PC-9 (cell line): Measurements from ENCODE around the gene SRMS. TPM values are rescaled to one million over a fixed set of nuclear protein-coding genes. Genes with fewer than 3 reads are reported as not detected.

Experiments
- BruUV-seq: library from RNA; stranded (reverse); fragments of 400-500 nt; replicated peaks from 2 replicates; lab custom pipeline; 2021; lab: Mats Ljungman, UMichigan
- CTCF ChIA-PET: fragments of 300-600 bp; sonication (Branson Sonifier 250); formaldehyde crosslinking; loops from one replicate; lab custom pipeline; 2022; ENCODE audit warnings: antibody characterized with exemption; lab: Charles Lee
- POLR2A ChIA-PET: fragments of 300-600 bp; sonication (Branson Sonifier 250); formaldehyde crosslinking; loops from one replicate; lab custom pipeline; 2022; ENCODE audit warnings: antibody characterized with exemption; ENCODE audit not compliant: unreplicated experiment; lab: Charles Lee
- DNase-seq, 2 experiments: peaks; one replicate each; pipeline versions ENCODE4 v3.0.0 to v3.0.0-alpha.2; 2015 to 2022; ENCODE audit warnings: mixed read lengths in 1 of 2
- H2AFZ ChIP-seq: fragments of 200-600 bp; sonication (generic); 2 replicates; pipeline ENCODE4 v1.8.1; 2017; ENCODE audit warnings: antibody characterized with exemption
- H3F3A ChIP-seq: fragments of 200-600 bp; sonication (generic); 2 replicates; pipeline ENCODE4 v1.8.1; 2017; ENCODE audit warnings: antibody characterized with exemption, mild to moderate bottlenecking, low read depth; ENCODE audit not compliant: insufficient read depth
- H3K27ac ChIP-seq: fragments of 200-600 bp; sonication (generic); 2 replicates; pipeline ENCODE4 v1.6.1; 2016; ENCODE audit warnings: mixed run types
- H3K27me3 ChIP-seq: fragments of 200-600 bp; sonication (generic); 2 replicates; pipeline ENCODE4 v1.6.1; 2016; ENCODE audit warnings: low read depth, mixed run types; ENCODE audit not compliant: insufficient read depth
- H3K36me3 ChIP-seq: fragments of 200-600 bp; sonication (generic); 2 replicates; pipeline ENCODE4 v1.6.1; 2016; ENCODE audit warnings: low read depth, mixed run types
- H3K4me1 ChIP-seq: fragments of 200-600 bp; sonication (generic); replicated peaks from 2 replicates; pipeline ENCODE4 v1.6.1; 2016; ENCODE audit warnings: mixed run types; ENCODE audit not compliant: insufficient read depth
- H3K4me2 ChIP-seq: fragments of 200-600 bp; sonication (generic); 2 replicates; pipeline ENCODE4 v1.6.1; 2017; ENCODE audit warnings: mixed run types
- H3K4me3 ChIP-seq: fragments of 200-600 bp; sonication (generic); 2 replicates; pipeline ENCODE4 v1.6.1; 2016; ENCODE audit warnings: mixed run types
- H3K79me2 ChIP-seq: fragments of 200-600 bp; sonication (generic); 2 replicates; pipeline ENCODE4 v1.6.1; 2017; ENCODE audit warnings: low read depth, mixed run types
- H3K9me2 ChIP-seq: fragments of 200-600 bp; sonication (generic); 2 replicates; pipeline ENCODE4 v1.8.1; 2017; ENCODE audit warnings: mild to moderate bottlenecking; ENCODE audit not compliant: insufficient read depth
- H3K9me3 ChIP-seq: fragments of 200-600 bp; sonication (generic); 2 replicates; pipeline ENCODE4 v1.8.1; 2016; ENCODE audit warnings: low read depth; ENCODE audit not compliant: insufficient read depth
- H4K20me1 ChIP-seq: fragments of 200-600 bp; sonication (generic); 2 replicates; pipeline ENCODE4 v1.8.1; 2017; ENCODE audit not compliant: insufficient read depth
- EZH2 ChIP-seq: fragments of 200-600 bp; sonication (generic); IDR thresholded peaks from 2 replicates; pipeline ENCODE4 v1.8.0; 2017; ENCODE audit warnings: antibody characterized with exemption, low read depth
- intact Hi-C: fragments of 100-400 bp; cut with micrococcal nuclease; formaldehyde crosslinking; loops from one replicate; pipeline ENCODE4 v1.10.0; 2022; ENCODE audit not compliant: unreplicated experiment
- total RNA-seq: library from RNA; stranded (reverse); gene quantifications from 2 replicates; pipeline ENCODE4 v1.2.3, GENCODE V29; 2021
- TF ChIP-seq, protein P1 (sequence below): fragments of 200-600 bp; sonication (generic); conservative IDR thresholded peaks from 2 replicates; pipeline ENCODE4 v1.6.1; 2017; ENCODE audit warnings: mixed run types, antibody characterized with exemption, mild to moderate bottlenecking, moderate library complexity

SRMS gene
- total RNA-seq, 1 experiment from 2014 or later = 1.2 TPM

DNA sequence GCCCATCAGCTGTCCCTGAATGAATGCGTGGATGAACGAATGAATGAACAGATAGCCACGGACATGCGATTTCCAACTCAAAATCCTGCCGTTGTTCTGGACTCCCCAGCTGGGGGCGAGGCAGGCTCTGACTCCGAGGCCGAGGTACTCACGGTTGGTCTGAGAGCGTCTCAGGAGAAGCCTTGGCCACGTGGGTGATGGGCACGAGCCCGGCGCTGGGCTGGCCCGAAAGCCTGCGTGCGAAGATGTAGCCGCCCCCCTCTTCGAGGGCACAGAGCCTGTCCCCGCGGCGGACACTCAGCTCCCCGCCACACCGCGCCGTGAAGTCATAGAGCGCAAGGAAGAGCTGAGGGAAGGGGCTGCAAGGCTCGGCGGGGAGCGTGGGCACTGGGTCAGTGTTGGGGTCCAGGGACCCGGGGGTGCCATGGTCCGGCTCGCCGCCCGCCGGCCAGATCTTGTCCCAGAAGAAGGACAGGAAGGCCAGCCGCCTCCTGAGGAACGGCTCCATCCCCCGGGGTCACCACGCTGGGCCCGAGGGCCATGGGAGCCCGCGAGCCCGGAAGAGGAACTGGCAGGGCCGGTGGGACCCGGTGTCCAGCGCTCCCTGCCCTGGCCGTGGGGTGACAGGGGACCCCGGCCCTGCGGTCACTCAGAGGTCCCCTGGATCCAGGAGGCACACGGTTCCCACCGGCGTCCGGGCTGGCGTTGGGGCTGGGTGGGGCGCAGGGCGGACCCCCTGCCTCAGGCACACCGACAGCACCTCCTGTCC, 409 bp downstream of the SRMS start:
- no peak for DNase-seq
- H3K27ac ChIP-seq = no peak overlapping the region
- no peak overlapping the region for H3K4me2 ChIP-seq
- H3K79me2 ChIP-seq = no peaks in the 10 kb centered on the region
- BruUV-seq = no TSS peak
- H3F3A ChIP-seq = peaks cover 33% of the 10 kb centered on the region; the same call in 1 of the 2 replicates
- no peak overlapping the region for H3K4me3 ChIP-seq
- no peak overlapping the region for H2AFZ ChIP-seq
- no peaks in the 10 kb centered on the region for H3K9me2 ChIP-seq
- intact Hi-C loops = no loop called here
- no peaks in the 10 kb centered on the region for H4K20me1 ChIP-seq
- H3K4me1 ChIP-seq = peaks cover 62% of the 10 kb centered on the region
- CTCF ChIA-PET = no interaction called here
- H3K36me3 ChIP-seq = no peaks in the 10 kb centered on the region
- POLR2A ChIA-PET = interaction anchor here (0.6 kb wide), 1 partner anchor 434 kb away, joined by 5 read pairs; the partner anchor contains the start of gene PRPF6
- H3K27me3 ChIP-seq = no peaks in the 10 kb centered on the region
- no peaks in the 10 kb centered on the region for H3K9me3 ChIP-seq
- no peak for TF ChIP-seq EZH2
- TF ChIP-seq, protein P1, sequence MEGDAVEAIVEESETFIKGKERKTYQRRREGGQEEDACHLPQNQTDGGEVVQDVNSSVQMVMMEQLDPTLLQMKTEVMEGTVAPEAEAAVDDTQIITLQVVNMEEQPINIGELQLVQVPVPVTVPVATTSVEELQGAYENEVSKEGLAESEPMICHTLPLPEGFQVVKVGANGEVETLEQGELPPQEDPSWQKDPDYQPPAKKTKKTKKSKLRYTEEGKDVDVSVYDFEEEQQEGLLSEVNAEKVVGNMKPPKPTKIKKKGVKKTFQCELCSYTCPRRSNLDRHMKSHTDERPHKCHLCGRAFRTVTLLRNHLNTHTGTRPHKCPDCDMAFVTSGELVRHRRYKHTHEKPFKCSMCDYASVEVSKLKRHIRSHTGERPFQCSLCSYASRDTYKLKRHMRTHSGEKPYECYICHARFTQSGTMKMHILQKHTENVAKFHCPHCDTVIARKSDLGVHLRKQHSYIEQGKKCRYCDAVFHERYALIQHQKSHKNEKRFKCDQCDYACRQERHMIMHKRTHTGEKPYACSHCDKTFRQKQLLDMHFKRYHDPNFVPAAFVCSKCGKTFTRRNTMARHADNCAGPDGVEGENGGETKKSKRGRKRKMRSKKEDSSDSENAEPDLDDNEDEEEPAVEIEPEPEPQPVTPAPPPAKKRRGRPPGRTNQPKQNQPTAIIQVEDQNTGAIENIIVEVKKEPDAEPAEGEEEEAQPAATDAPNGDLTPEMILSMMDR = no peak

DNA sequence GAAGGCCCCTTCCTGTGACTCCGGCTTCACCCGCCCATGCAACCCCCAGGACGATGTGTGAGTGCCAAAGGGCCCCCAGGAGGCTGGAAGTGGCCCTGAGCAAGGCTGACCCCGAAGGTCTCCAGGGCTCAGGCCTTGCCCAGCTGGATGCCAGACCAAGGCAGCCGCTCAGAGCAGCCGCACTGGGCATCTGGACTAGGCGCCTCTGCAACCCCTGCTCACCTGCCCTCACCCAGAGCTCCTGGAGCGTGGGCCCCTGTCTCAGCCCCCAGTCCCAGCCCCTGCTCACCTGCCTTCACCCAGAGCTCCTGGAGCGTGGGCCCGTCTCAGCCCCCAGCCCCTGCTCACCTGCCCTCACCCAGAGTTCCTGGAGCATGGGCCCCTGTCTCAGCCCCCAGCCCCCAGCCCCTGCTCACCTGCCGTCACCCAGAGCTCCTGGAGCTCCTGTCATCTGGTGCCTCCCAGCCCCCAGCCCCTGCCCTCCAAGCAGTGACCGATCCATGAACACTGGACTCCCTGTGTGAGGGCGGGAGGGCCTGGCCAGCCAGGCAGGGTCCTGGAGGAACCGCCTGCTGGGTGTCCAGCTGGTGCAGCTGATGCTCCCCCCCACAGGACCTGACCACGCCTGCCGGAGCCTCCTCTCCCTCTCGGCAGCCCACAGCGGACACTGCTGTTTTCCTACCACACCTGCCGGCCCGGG, 1.1 kb downstream of the SRMS start:
- Histone ChIP-seq H3K27ac (peak overlapping the region; percentile 73; the same call in 1 of the 2 replicates), H3K79me2 (no peaks in the 10 kb centered on the region), H4K20me1 (no peaks in the 10 kb centered on the region), H3K9me2 (no peaks in the 10 kb centered on the region), H3K4me3 (no peak overlapping the region), H2AFZ (no peak overlapping the region), H3K36me3 (no peaks in the 10 kb centered on the region), H3K4me2 (peak overlapping the region; percentile 71), H3K27me3 (no peaks in the 10 kb centered on the region), H3K4me1 (peaks cover 57% of the 10 kb centered on the region), H3F3A (peaks cover 26% of the 10 kb centered on the region; the same call in 1 of the 2 replicates), H3K9me3 (no peaks in the 10 kb centered on the region)
- BruUV-seq = no TSS peak
- ChIA-PET CTCF (interaction anchor here (0.9 kb wide), 1 partner anchor 95 kb away, joined by 5 read pairs; no protein-coding TSS in a partner anchor), POLR2A (no interaction called here)
- DNase-seq = no peak
- TF ChIP-seq, protein P1 = no peak
- no peak for TF ChIP-seq EZH2
- intact Hi-C loops = no loop called here

DNA sequence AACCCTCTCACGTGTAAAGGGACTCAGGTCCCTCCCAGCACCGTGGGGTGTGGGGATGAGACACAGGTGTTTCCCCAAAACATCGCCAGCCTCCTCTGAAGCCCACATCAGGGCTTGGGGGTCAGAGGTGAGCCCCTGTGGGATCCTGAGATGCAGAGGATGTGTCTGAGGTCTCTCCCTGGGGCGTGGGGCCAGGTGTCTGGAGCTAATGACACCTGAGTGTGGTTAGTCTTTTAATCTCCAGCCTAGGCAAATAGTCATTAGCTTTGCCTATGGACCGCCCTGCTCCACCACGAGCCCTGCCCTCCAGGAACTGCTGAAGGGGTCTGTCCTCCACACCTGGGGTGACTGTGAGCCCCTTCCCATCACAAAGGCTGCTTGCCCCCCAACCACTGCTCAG, 1.7 kb downstream of the SRMS start:
- POLR2A ChIA-PET = interaction anchor here (0.6 kb wide), 2 partner anchors 10 to 96 kb away, joined by 3 to 8 read pairs; no protein-coding TSS in a partner anchor
- H3K9me3 ChIP-seq = no peaks in the 10 kb centered on the region
- no peaks in the 10 kb centered on the region for H4K20me1 ChIP-seq
- H3K36me3 ChIP-seq = no peaks in the 10 kb centered on the region
- DNase-seq = no peak
- TF ChIP-seq, protein P1 = no peak
- TF ChIP-seq EZH2 = no peak
- H2AFZ ChIP-seq = no peak overlapping the region
- no peak overlapping the region for H3K4me3 ChIP-seq
- peak overlapping the region; percentile 73 for H3K27ac ChIP-seq
- H3K4me1 ChIP-seq = peaks cover 57% of the 10 kb centered on the region
- peak overlapping the region; percentile 71 for H3K4me2 ChIP-seq
- H3K79me2 ChIP-seq = no peaks in the 10 kb centered on the region
- no peaks in the 10 kb centered on the region for H3K9me2 ChIP-seq
- no peaks in the 10 kb centered on the region for H3K27me3 ChIP-seq
- peaks cover 26% of the 10 kb centered on the region; the same call in 1 of the 2 replicates for H3F3A ChIP-seq
- intact Hi-C loops = no loop called here
- CTCF ChIA-PET = interaction anchor here (0.9 kb wide), 1 partner anchor 96 kb away, joined by 5 read pairs; no protein-coding TSS in a partner anchor
- BruUV-seq = no TSS peak
